Spleen (tissue), 11 donors: Measurements from ENCODE around the gene TAS2R5. TPM values are rescaled to one million over a fixed set of nuclear protein-coding genes. Genes with fewer than 3 reads are reported as not detected.
"Not testable (repeated sequence)": the region's sequence is repeated elsewhere in the genome, so short reads cannot be mapped to it uniquely, and the experiment has no call there.

Source experiments
- DNase-seq: peaks from one replicate; pipeline ENCODE4 v3.0.0-alpha.2; 2020
- H3K27ac ChIP-seq, 8 donors: fragments of 200-600 bp; sonication (generic) in 7 of 8; 1 replicate in 4 of 8; 2 replicates in 4 of 8; pipeline versions ENCODE4 v1.5.0 to v1.8.0; 2016 to 2021; ENCODE audit warnings: inconsistent platforms in 4 of 8, mild to moderate bottlenecking in 4 of 8, moderate library complexity in 1 of 8
- H3K27me3 ChIP-seq, 7 donors: fragments of 200-600 bp; sonication (generic) in 6 of 7; replicated peaks in 1 of 7; 1 replicate in 4 of 7; 2 replicates in 3 of 7; pipeline versions ENCODE4 v1.5.0 to v1.8.0; 2016 to 2021; ENCODE audit warnings: inconsistent platforms in 3 of 7, mild to moderate bottlenecking in 1 of 7
- H3K36me3 ChIP-seq, 6 donors: fragments of 200-600 bp; sonication (generic) in 5 of 6; 1 replicate in 4 of 6; 2 replicates in 2 of 6; pipeline versions ENCODE4 v1.5.0 to v1.8.0; 2016 to 2021; ENCODE audit warnings: inconsistent platforms in 2 of 6
- H3K4me1 ChIP-seq, 6 donors: fragments of 200-600 bp; sonication (generic) in 5 of 6; 1 replicate in 3 of 6; 2 replicates in 3 of 6; pipeline versions ENCODE4 v1.5.0 to v1.8.0; 2016 to 2021; ENCODE audit warnings: inconsistent platforms in 3 of 6
- H3K4me3 ChIP-seq, 8 donors: fragments of 200-600 bp; sonication (generic) in 7 of 8; 1 replicate in 4 of 8; 2 replicates in 4 of 8; pipeline versions ENCODE4 v1.5.0 to v1.8.0; 2016 to 2021; ENCODE audit warnings: inconsistent platforms in 4 of 8, mild to moderate bottlenecking in 4 of 8, moderate library complexity in 2 of 8
- H3K9me3 ChIP-seq, 8 donors: fragments of 200-600 bp; sonication (generic) in 7 of 8; 1 replicate in 4 of 8; 2 replicates in 4 of 8; pipeline versions ENCODE4 v1.5.0 to v1.8.0; 2016 to 2021; ENCODE audit warnings: inconsistent platforms in 4 of 8
- POLR2A ChIP-seq, 3 donors: fragments of 450-650 bp; IDR thresholded peaks; one replicate each; pipeline ENCODE4 v1.5.1; 2017; ENCODE audit warnings: antibody characterized with exemption in 3 of 3, mild to moderate bottlenecking in 1 of 3
- POLR2AphosphoS5 ChIP-seq, 3 donors: sonication (generic); formaldehyde crosslinking; IDR thresholded peaks; one replicate each; pipeline ENCODE4 v1.5.1; 2017; ENCODE audit warnings: antibody characterized with exemption in 3 of 3
- WGBS, 5 donors: extraction: QIAGEN DNeasy Blood & Tissue Kit in 3 of 5; methylation state at CpG; one replicate each; pipeline versions ENCODE4 v1.1.5 to v1.1.7; 2013 to 2018; 5-methylcytosine and 5-hydroxymethylcytosine counted together
- intact Hi-C: fragments of 100-400 bp; cut with DNase I; formaldehyde crosslinking; loops from one replicate; pipeline ENCODE4 v1.15.0; 2023; ENCODE audit warnings: low total_unique reads
- polyA plus RNA-seq, 3 donors: library from polyadenylated mRNA; stranded (reverse); fragments of 200-250 nt; gene quantifications; one replicate each; pipeline ENCODE4 v1.2.1, GENCODE V29; 2013
- total RNA-seq, 7 donors: library from RNA; depleted of rRNA in 3 of 7; stranded (reverse); fragments of >200 nt in 3 of 7; fragmentation: NEBNext Ultra II Directional in 4 of 7; extraction: Animal tissue kit (Norgen Biotek cat#: 25700) in 4 of 7; gene quantifications; one replicate each; pipeline versions ENCODE4 v1.1.0 to v1.2.1, GENCODE V29; 2016 to 2021
- TF ChIP-seq, protein P1 (sequence below), 11 experiments: fragments of 200-600 bp in 7 of 11; fragments of 450-650 bp in 4 of 11; sonication (generic) in 4 of 11; IDR thresholded peaks in 8 of 11; conservative IDR thresholded peaks in 3 of 11; 1 replicate in 7 of 11; 2 replicates in 4 of 11; pipeline versions ENCODE4 v1.4.0 to v1.8.0; 2016 to 2021; ENCODE audit warnings: antibody characterized with exemption in 11 of 11, inconsistent platforms in 4 of 11, mild to moderate bottlenecking in 1 of 11
- donor health status: healthy with polysubstance abuse.
- donor health status: DM: no; HTN: no; CAD: no; lungs with moderate emphysema.
- donor health status: DM: no; HTN: no; CAD: no.
- donor health status: Bipolar disorder and iron deficiency.
- donor health status: healthy.
- donor health status: DM: no; HTN: no; CAD: no.
- donor health status: DM: yes; HTN: yes; CAD: no.

The TAS2R5 gene
- total and polyA plus RNA-seq, 10 donors = 0.58 to 5.7 (median 2.1) TPM

DNA sequence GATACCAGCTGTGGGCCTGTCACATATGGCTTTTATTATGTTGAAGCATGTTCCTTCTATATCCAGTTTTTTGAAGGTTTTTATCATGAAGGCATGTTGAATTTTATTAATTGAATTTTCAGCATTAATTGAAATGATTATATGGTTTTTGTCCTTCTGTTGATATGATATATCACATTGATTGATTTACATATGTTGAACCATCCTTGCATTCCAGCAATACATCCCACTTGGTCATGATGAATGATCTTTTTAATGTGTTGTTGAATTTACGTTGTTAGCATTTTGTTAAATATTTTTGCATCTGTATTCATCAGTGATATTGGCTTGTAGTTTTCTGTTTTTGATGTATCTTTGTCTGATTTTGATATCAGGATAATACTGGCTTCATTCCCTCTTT is 30.1 kb downstream of the TAS2R5 start:
- H3K9me3 ChIP-seq = peaks cover 17 to 84% (median 70%) of the 10 kb centered on the region in 8 donors
- H3K4me3 ChIP-seq = no peak overlapping the region
- TF ChIP-seq POLR2AphosphoS5 (IDR thresholded peaks at IDR 0.05) = no peak
- no peak for TF ChIP-seq POLR2A (IDR thresholded peaks at IDR 0.05)
- TF ChIP-seq, protein P1, sequence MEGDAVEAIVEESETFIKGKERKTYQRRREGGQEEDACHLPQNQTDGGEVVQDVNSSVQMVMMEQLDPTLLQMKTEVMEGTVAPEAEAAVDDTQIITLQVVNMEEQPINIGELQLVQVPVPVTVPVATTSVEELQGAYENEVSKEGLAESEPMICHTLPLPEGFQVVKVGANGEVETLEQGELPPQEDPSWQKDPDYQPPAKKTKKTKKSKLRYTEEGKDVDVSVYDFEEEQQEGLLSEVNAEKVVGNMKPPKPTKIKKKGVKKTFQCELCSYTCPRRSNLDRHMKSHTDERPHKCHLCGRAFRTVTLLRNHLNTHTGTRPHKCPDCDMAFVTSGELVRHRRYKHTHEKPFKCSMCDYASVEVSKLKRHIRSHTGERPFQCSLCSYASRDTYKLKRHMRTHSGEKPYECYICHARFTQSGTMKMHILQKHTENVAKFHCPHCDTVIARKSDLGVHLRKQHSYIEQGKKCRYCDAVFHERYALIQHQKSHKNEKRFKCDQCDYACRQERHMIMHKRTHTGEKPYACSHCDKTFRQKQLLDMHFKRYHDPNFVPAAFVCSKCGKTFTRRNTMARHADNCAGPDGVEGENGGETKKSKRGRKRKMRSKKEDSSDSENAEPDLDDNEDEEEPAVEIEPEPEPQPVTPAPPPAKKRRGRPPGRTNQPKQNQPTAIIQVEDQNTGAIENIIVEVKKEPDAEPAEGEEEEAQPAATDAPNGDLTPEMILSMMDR (IDR thresholded peaks at IDR 0.05 in 8 of 11, conservative IDR thresholded peaks at IDR 0.05 in 3 of 11) = no peak
- no peak overlapping the region for H3K27ac ChIP-seq
- intact Hi-C loops = no loop called here
- WGBS, 5 donors = 84 to 96% (median 90%) methylated on average over 1 of the region's 1 CpG
- no peak for DNase-seq
- H3K27me3 ChIP-seq = no peaks in the 10 kb centered on the region
- H3K4me1 ChIP-seq = no peaks in the 10 kb centered on the region
- peaks cover 0 to 13% (median 3%) of the 10 kb centered on the region in 6 donors for H3K36me3 ChIP-seq

DNA sequence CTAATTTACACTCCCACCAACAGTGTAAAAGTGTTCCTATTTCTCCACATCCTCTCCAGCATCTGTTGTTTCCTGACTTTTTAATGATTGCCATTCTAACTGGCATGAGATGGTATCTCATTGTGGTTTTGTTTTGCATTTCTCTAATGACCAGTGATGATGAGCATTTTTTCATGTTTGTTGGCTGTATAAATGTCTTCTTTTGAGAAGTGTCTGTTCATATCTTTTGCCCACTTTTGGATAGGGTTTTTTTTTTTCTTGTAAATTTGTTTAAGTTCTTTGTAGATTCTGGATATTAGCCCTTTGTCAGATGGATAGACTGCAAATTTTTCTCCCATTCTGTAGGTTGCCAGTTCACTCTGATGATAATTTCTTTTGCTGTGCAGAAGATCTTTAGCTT is 32.4 kb downstream of the TAS2R5 start:
- DNase-seq, intact Hi-C loops, H3K4me1 ChIP-seq, H3K27me3 ChIP-seq, H3K27ac ChIP-seq, H3K4me3 ChIP-seq: not testable (repeated sequence)
- peaks cover 0 to 14% (median 3%) of the 10 kb centered on the region in 6 donors for H3K36me3 ChIP-seq
- peaks cover 17 to 77% (median 70%) of the 10 kb centered on the region in 8 donors for H3K9me3 ChIP-seq

DNA sequence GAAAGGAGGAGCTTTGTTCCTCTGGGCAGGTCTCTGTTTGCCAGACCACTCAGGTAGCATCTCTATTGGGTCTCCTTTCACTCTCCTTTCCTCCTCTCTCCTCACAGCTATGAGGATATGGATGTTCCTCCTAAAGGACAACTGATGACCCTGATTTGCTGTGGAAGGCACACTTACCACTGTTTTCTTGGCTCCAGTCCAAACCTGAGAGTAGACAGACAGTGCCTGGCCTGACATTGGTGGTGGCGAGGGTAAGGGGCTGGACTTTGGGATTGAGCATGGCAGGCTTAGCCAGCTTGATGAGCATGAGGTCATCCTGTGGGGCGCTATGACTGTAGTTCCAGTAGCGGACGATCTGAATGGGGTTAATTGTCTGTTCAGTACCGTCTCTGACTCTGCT is 47.7 kb downstream of the TAS2R5 start:
- DNase-seq = no peak
- no peak overlapping the region for H3K27ac ChIP-seq
- H3K9me3 ChIP-seq = no peaks in the 10 kb centered on the region
- no peaks in the 10 kb centered on the region for H3K4me1 ChIP-seq
- TF ChIP-seq POLR2AphosphoS5 (IDR thresholded peaks at IDR 0.05) (no peak), POLR2A (IDR thresholded peaks at IDR 0.05) (no peak)
- TF ChIP-seq, protein P1 (IDR thresholded peaks at IDR 0.05 in 8 of 11, conservative IDR thresholded peaks at IDR 0.05 in 3 of 11) = no peak
- H3K4me3 ChIP-seq = no peak overlapping the region
- H3K27me3 ChIP-seq = no peaks in the 10 kb centered on the region
- H3K36me3 ChIP-seq = no peaks in the 10 kb centered on the region
- intact Hi-C loops = no loop called here
- 79 to 95% (median 93%) methylated on average over 5 of the region's 5 CpGs for WGBS, 5 donors

DNA sequence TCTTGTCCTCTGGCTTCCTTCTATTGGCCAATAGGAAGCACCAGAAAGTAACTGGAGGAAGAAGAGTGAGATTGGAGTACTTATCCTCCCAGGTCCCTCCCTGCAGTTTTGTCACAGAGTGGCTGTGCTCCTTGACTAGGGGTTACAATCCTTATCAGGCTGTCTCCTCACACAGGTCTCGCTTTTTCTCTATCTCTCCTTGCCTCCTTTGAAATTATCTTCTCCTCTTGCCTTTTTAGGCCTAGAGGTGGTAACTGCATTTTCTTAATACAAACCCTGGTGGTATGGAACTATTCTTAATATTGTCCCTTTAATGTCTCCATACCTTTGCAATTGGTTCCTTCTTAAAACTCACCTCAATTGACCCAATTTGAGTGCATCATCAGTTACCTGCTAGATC is 48.6 kb downstream of the TAS2R5 start:
- DNase-seq = no peak
- 74 to 100% (median 88%) methylated on average over 1 of the region's 1 CpG for WGBS, 5 donors
- no peak overlapping the region for H3K4me3 ChIP-seq
- H3K36me3 ChIP-seq = no peaks in the 10 kb centered on the region
- no peaks in the 10 kb centered on the region for H3K4me1 ChIP-seq
- H3K9me3 ChIP-seq = no peaks in the 10 kb centered on the region
- no peaks in the 10 kb centered on the region for H3K27me3 ChIP-seq
- H3K27ac ChIP-seq = no peak overlapping the region
- intact Hi-C loops = no loop called here
- TF ChIP-seq, protein P1 (IDR thresholded peaks at IDR 0.05 in 8 of 11, conservative IDR thresholded peaks at IDR 0.05 in 3 of 11) = no peak
- TF ChIP-seq POLR2A (IDR thresholded peaks at IDR 0.05) (no peak), POLR2AphosphoS5 (IDR thresholded peaks at IDR 0.05) (no peak)

DNA sequence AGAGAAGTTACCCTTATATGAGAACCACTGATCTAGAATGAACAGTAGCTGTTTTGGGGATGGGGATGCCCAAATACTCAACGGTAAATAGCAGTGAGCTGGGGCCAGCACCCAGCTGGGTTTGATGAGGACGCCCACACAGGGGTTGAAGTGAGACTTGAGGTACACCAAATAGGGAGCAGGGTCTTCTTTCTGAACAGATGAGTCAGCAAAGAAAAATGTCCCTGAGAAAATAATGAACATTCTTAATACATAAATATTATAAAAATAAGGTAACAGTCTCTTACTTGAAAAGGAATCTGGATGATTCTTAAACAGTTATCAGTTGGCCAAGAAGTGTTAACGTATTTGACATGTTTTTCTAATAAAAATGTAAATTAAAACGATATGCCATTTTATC is 49.2 kb downstream of the TAS2R5 start:
- TF ChIP-seq POLR2A (IDR thresholded peaks at IDR 0.05) = no peak
- TF ChIP-seq, protein P1 (IDR thresholded peaks at IDR 0.05 in 8 of 11, conservative IDR thresholded peaks at IDR 0.05 in 3 of 11) = no peak
- TF ChIP-seq POLR2AphosphoS5 (IDR thresholded peaks at IDR 0.05) = no peak
- H3K27ac ChIP-seq = no peak overlapping the region
- intact Hi-C loops = no loop called here

More for the DNA sequence above, 49.2 kb downstream of the TAS2R5 start:
- no peaks in the 10 kb centered on the region for H3K27me3 ChIP-seq
- no peaks in the 10 kb centered on the region for H3K9me3 ChIP-seq
- 76 to 94% (median 85%) methylated on average over 4 of the region's 4 CpGs for WGBS, 5 donors
- H3K36me3 ChIP-seq = no peaks in the 10 kb centered on the region
- no peak for DNase-seq
- no peaks in the 10 kb centered on the region for H3K4me1 ChIP-seq
- no peak overlapping the region for H3K4me3 ChIP-seq
